Right cardiac atrium (tissue), 5 donors: ENCODE results near the gene ARHGEF37. TPM values are rescaled to one million over a fixed set of nuclear protein-coding genes. Genes with fewer than 3 reads are reported as not detected.
"Not testable (repeated sequence)": the region's sequence is repeated elsewhere in the genome, so short reads cannot be mapped to it uniquely, and the experiment has no call there.

Experiments used
- ATAC-seq, 2 donors: fragments of 200-7000 bp; cut with Tn5 transposase; one replicate each; pipeline versions ENCODE4 v1.8.0 to v1.9.1; 2020; ENCODE audit warnings: moderate library complexity in 2 of 2, mild to moderate bottlenecking in 1 of 2
- DNase-seq, 3 donors: peaks; one replicate each; pipeline ENCODE4 v3.0.0-alpha.2; 2020
- H3K27ac ChIP-seq: one replicate; pipeline ENCODE4 v1.5.1; 2013; ENCODE audit warnings: mild to moderate bottlenecking, low read length, control low read depth, moderate library complexity
- H3K27me3 ChIP-seq: one replicate; pipeline ENCODE4 v1.6.1; 2013; ENCODE audit not compliant: control insufficient read depth, insufficient read depth
- H3K4me1 ChIP-seq: one replicate; pipeline ENCODE4 v1.6.1; 2013; ENCODE audit warnings: low read length; ENCODE audit not compliant: control insufficient read depth, insufficient read depth
- H3K4me3 ChIP-seq: one replicate; pipeline ENCODE4 v1.5.1; 2013; ENCODE audit warnings: low read length, control low read depth
- H3K9me3 ChIP-seq: one replicate; pipeline ENCODE4 v1.6.1; 2013; ENCODE audit warnings: low read length; ENCODE audit not compliant: control insufficient read depth
- WGBS: extraction: QIAGEN DNeasy Blood & Tissue Kit; methylation state at CpG from one replicate; pipeline ENCODE4 v1.1.7; 2013; 5-methylcytosine and 5-hydroxymethylcytosine counted together
- intact Hi-C, 4 donors: fragments of 100-400 bp; cut with DNase I; formaldehyde crosslinking; loops; one replicate each; pipeline versions ENCODE4 v1.11.0 to v1.14.0; 2022 to 2023
- polyA plus RNA-seq: library from polyadenylated mRNA; stranded (reverse); fragments of 200-250 nt; gene quantifications from one replicate; pipeline ENCODE4 v1.2.3, GENCODE V29; 2013
- total RNA-seq, 4 donors: library from RNA; stranded (reverse); fragmentation: NEBNext Ultra II Directional; extraction: Animal tissue kit (Norgen Biotek cat#: 25700); gene quantifications; one replicate each; pipeline ENCODE4 v1.2.1, GENCODE V29; 2021
- donor health status: healthy with polysubstance abuse.
- donor health status: DM: no; HTN: yes; CAD: no.
- donor health status: DM: no; HTN: no; CAD: no.
- donor health status: DM: no; HTN: yes; CAD: no; lungs with severe emphysema.
- donor health status: DM: yes; HTN: yes; CAD: no.

Gene ARHGEF37
- total and polyA plus RNA-seq, 5 donors = 10.4 to 25.7 (median 23.0) TPM

DNA sequence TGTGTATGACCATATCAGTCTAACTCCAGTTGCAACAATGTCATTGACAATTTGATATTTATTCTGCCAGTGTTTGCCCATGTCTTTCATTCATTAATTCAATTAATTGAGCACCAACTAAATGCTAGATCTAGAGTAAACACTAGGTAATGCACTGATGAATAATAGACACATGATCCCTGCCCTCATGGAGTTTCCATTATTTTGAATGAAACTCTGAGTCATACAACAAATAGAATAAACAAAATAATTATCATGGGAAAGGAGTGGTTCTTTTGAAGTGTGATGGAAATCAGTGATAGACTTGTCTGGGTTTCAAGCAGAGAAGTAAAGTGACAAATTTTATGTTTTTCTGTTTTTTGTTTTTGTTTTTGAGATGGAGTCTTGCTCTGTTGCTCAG lies 4.6 kb downstream of the ARHGEF37 start:
- intact Hi-C loops = no loop called here
- Histone ChIP-seq H3K27me3 (no peaks in the 10 kb centered on the region), H3K4me1 (peaks cover 2% of the 10 kb centered on the region), H3K27ac (no peak overlapping the region), H3K9me3 (no peaks in the 10 kb centered on the region), H3K4me3 (no peak overlapping the region)
- ATAC-seq (no peak), DNase-seq (no peak)

DNA sequence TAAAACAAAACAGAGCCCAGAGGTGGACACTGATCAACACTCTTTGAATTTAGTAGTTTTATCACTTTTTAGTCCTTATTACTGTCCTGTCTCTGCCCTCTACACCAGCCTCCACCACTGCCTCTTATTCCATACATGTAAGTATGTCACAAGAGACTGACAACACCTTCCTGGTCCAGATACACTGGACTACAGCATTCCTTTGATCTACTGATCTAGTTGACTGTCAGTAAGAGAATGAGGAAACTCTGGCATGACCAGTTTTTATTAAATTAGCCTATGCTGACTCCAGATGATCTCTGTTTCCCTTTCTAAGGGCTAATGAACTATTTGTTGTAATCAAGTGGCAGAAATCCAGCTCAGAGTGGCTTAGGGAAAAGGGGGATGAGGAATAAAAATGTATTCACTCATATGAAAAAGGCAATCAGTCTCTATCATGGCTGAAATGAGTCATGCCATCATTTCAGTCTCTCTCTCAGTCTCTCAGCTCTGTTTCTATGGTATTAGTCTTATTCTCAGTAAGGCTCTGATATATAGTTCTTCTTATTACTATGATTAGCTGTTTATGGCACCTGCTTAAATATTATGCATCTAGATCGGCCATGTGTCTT lies 5.5 kb downstream of the ARHGEF37 start:
- Histone ChIP-seq H3K4me1 (peaks cover 2% of the 10 kb centered on the region), H3K4me3 (no peak overlapping the region), H3K27ac (peak overlapping the region; percentile 54), H3K9me3 (no peaks in the 10 kb centered on the region), H3K27me3 (no peaks in the 10 kb centered on the region)
- WGBS = 97% methylated on average over 1 of the region's 1 CpG
- ATAC-seq (no peak), DNase-seq (no peak)
- intact Hi-C loops = no loop called here

DNA sequence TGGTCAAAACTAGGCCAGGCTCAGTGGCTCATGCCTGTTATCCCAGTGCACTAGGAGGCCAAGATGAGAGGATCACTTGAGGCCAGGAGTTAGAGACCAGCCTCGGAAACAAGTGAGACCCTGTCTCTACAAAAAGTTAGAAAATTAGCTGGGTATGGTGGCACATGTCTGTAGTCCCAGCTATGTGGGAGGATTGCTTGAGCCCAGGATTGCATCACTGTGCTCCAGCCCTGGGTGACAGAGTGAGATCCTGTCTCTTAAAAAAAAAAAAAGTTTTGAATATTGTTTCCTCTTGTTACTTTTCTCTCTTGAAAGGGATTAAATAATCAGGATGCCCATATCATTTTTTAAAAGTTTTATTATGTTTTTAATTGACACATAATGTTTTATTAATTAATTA lies 7.6 kb downstream of the ARHGEF37 start:
- Histone ChIP-seq H3K9me3 (no peaks in the 10 kb centered on the region), H3K27ac (no peak overlapping the region), H3K4me1 (peaks cover 2% of the 10 kb centered on the region), H3K27me3 (no peaks in the 10 kb centered on the region), H3K4me3 (no peak overlapping the region)
- WGBS = 91% methylated on average over 1 of the region's 1 CpG
- ATAC-seq (peak; percentile 26 to 38), DNase-seq (no peak)
- intact Hi-C loops = no loop called here

DNA sequence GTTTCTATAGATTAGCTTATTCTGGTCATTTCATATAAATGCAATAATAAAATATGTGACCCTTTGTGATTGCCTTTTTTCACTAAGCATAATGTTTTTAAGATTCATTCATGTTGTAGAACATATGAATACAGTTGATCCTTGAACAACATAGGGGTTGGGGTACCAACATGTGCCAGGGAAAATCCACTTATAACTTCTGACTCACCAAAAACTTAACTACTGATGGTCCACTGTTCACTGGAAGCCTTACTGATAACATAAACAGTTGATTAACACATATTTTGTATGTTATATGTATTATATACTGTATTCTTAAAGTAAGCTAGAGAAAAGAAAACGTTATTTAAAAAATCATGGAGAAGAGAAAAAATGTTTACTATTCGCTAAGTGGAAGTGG lies 12.1 kb downstream of the ARHGEF37 start:
- Histone ChIP-seq H3K4me3 (no peak overlapping the region), H3K27me3 (no peaks in the 10 kb centered on the region), H3K4me1 (peaks cover 5% of the 10 kb centered on the region), H3K9me3 (no peaks in the 10 kb centered on the region), H3K27ac (no peak overlapping the region)
- WGBS = 84% methylated on average over 2 of the region's 2 CpGs
- intact Hi-C loops = no loop called here
- ATAC-seq (no peak), DNase-seq (no peak)

DNA sequence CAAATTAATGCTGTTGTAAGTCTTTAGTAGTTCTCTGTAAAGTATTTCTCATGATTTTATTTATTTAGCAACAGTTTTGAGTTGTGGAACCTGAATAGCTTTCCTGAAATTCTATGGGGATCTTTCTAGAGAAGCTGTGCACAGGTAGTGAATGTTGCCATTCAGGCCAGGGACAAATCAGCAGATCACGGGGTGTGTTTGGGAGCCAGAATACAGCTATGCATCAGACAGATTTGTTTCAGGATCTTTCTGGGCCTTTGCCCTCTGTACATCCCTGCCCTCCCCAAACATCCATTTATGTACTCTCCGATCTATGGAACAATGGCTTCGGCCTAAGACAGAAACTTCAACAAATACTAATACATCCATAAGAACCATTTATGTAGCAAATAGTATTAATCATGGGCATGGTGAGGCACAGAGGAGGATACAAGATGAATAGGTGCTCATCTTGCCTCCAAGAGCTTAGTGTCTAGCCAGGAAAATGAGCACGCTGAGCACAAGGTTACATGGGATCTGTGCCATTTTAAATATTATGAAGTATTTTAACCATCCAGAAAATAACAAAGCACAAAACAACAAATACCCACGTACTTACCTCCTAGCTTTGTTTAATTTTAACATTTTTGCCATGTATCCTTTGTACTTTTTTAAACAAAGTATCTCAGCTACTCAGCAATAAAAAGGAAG lies 13.1 kb downstream of the ARHGEF37 start:
- peaks cover 5% of the 10 kb centered on the region for H3K4me1 ChIP-seq
- no peaks in the 10 kb centered on the region for H3K27me3 ChIP-seq
- WGBS = 78% methylated on average over 5 of the region's 5 CpGs
- no peaks in the 10 kb centered on the region for H3K9me3 ChIP-seq
- no peak for ATAC-seq
- intact Hi-C loops = no loop called here
- H3K4me3 ChIP-seq = no peak overlapping the region
- DNase-seq = no peak
- H3K27ac ChIP-seq = no peak overlapping the region

DNA sequence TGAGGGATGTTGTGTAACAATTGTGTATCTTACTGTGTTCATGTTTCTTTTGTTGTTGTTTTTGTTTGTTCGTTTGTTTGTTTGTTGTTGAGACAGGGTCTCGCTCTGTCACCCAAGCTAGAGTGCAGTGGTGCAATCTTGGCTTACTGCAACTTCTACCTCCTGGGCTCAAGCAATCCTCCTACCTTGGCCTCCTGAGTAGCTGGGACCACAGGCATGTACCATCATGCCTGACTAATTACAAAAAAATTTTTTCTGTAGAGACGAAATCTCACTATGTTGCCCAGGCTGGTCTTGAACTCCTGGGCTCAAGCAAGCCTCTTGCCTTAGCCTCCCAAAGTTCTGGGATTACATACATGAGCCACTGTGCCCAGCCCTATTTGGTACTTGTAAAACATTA lies 13.8 kb downstream of the ARHGEF37 start:
- H3K4me1 ChIP-seq, ATAC-seq, H3K27me3 ChIP-seq, intact Hi-C loops, H3K27ac ChIP-seq, DNase-seq, H3K4me3 ChIP-seq, H3K9me3 ChIP-seq: not testable (repeated sequence)
- WGBS = 91% methylated on average over 3 of the region's 3 CpGs

DNA sequence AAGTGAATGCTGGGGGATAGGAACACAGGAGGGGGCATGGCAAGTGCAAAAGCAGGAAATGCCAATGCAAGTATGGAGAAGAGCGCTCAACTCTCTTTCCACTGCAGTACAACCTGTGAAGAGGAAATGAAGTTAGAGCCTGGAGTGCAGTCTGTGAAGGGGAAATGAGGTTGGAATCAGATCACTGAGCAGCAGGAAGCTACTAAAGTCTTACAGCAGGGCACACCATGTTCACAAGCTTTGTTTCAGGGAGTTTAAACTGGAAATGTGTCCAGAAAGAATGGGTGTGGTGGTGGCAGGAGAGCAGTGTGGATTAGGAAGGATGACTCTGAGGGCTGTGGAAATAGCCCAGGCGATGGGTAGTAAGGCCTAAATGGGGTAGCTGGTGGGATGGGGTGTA lies 15.4 kb downstream of the ARHGEF37 start:
- ATAC-seq (peak; percentile 77 to 85), DNase-seq (no peak)
- Histone ChIP-seq H3K4me3 (no peak overlapping the region), H3K27ac (no peak overlapping the region), H3K9me3 (no peaks in the 10 kb centered on the region), H3K27me3 (no peaks in the 10 kb centered on the region), H3K4me1 (peaks cover 5% of the 10 kb centered on the region)
- intact Hi-C loops = no loop called here
- WGBS = 70% methylated on average over 2 of the region's 2 CpGs

DNA sequence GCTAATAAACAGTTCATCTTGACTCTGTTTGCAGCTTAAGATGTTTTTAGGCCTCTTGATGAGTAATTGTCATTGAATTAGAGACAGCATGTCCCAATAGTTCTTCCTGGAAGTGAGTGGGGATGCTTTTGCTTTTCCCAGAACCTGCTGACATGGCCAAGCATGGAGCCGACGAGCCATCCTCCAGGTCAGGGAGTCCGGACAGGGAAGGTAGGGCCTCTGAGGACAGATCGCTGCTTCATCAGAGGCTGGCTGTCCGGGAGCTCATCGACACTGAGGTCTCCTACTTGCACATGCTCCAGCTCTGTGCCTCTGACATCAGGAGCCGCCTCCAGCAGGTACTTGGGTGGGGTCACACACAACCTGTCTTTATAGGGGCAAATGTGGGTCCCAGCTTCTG lies 16.3 kb downstream of the ARHGEF37 start:
- no peaks in the 10 kb centered on the region for H3K27me3 ChIP-seq
- H3K9me3 ChIP-seq = no peaks in the 10 kb centered on the region
- 97% methylated on average over 7 of the region's 7 CpGs for WGBS
- DNase-seq (no peak), ATAC-seq (no peak)
- H3K4me1 ChIP-seq = peaks cover 5% of the 10 kb centered on the region
- intact Hi-C loops = no loop called here
- no peak overlapping the region for H3K27ac ChIP-seq
- no peak overlapping the region for H3K4me3 ChIP-seq

DNA sequence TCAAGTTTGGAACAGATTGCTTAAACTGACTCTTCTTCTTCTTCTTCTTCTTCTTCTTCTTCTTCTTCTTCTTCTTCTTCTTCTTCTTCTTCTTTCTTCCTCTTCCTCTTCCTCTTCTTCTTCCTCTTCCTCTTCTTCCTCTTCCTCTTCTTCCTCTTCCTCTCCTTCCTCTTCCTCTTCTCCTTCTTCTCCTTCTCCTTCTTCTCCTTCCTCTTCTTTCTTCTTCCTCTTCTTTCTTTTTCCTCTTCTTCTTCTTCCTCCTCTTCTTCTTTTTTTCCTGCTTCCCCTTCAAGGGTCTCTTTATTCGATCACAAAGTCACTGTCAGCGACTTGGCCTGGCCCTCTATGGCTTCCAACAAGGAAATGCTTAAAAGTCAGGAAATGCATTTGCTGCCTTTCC lies 16.9 kb downstream of the ARHGEF37 start:
- ATAC-seq, DNase-seq, H3K9me3 ChIP-seq, H3K4me3 ChIP-seq, H3K4me1 ChIP-seq, H3K27ac ChIP-seq, H3K27me3 ChIP-seq, intact Hi-C loops: not testable (repeated sequence)
- 90% methylated on average over 2 of the region's 2 CpGs for WGBS

DNA sequence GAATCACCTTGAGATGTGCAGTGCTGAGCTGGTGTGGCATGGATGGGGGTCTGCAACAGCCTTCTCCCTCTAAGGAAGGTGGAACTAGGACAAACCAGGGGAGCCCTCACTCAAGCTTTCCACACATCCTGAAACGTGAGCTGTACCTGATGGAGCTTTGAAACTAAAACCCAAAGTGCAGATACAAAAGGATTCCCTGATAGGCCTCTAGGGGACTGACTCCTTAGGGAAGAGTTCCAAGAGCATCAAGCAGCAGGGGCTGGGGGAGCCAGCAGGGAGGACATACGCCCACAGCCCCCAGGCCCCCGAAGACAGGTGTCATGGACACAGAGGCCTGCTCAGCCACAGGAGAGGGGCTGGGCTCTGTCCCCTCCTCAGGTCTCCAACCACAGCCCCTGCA lies 17.7 kb downstream of the ARHGEF37 start:
- intact Hi-C loops = no loop called here
- no peak overlapping the region for H3K27ac ChIP-seq

DNA sequence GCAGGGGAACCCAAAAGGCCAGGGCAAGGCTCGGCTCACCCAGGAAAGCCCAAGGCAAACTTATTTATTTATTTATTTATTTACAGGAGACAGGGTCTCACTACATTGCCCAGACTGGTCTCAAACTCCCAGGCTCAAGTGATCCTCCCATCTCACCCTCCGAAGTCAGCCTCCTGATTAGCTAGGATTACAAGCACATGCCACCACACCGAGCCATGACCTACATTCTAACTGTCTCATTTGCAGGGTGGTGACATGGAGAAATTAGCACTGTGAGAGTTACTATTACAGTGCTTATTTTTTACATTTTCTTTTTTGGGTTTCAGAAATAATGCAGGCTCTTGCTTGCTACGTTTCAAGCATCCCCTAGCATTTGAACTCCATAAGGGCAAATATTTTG lies 18.1 kb downstream of the ARHGEF37 start:
- peaks cover 5% of the 10 kb centered on the region for H3K4me1 ChIP-seq
- ATAC-seq (no peak), DNase-seq (no peak)
- H3K27me3 ChIP-seq = no peaks in the 10 kb centered on the region
- intact Hi-C loops = no loop called here
- H3K4me3 ChIP-seq = no peak overlapping the region
- 89% methylated on average over 4 of the region's 4 CpGs for WGBS
- no peaks in the 10 kb centered on the region for H3K9me3 ChIP-seq
- no peak overlapping the region for H3K27ac ChIP-seq

More for the DNA sequence above, 17.7 kb downstream of the ARHGEF37 start:
- no peak for ATAC-seq
- no peaks in the 10 kb centered on the region for H3K9me3 ChIP-seq
- no peaks in the 10 kb centered on the region for H3K27me3 ChIP-seq
- 92% methylated on average over 3 of the region's 3 CpGs for WGBS
- DNase-seq = no peak
- peaks cover 5% of the 10 kb centered on the region for H3K4me1 ChIP-seq
- no peak overlapping the region for H3K4me3 ChIP-seq
